ENCODE data around the gene FIBP.
A peak's percentile ranks its signal among the peaks of the same experiment; 100 is the strongest.

FIBP gene

GRCh38 chr11:65891219-65892136 is 3.2 kb upstream of the FIBP start:
- Histone ChIP-seq H3K4me2 (peak overlapping the region; percentile 95), H3K4me1 (ENCODE audit: low read depth, poor library complexity, severe bottlenecking) (peaks cover 40% of the 10 kb centered on the region), H3K4me3 (IDR thresholded peaks at IDR 0.05; ENCODE audit: insufficient read depth, low read depth, low read length) (no peak overlapping the region), H4K20me1 (ENCODE audit: insufficient read depth) (no peaks in the 10 kb centered on the region), H3K36me3 (ENCODE audit: insufficient read depth) (no peaks in the 10 kb centered on the region), H3K27me3 (ENCODE audit: insufficient read depth, low read depth) (no peaks in the 10 kb centered on the region), H3K27ac (peak overlapping the region; percentile 86), H2AFZ (ENCODE audit: low read depth) (no peak overlapping the region), H3K9ac (peak overlapping the region; percentile 95), H3K79me2 (ENCODE audit: insufficient read depth, low read depth) (peaks cover 25% of the 10 kb centered on the region)
- TF ChIP-seq CTCF (conservative IDR thresholded peaks at IDR 0.05; ENCODE audit: low read depth, low read length) = no peak

GRCh38 chr11:65890324-65891218 is 2.3 kb upstream of the FIBP start, which contains the start of gene CCDC85B:
Gene CCDC85B, plus strand, starts transcription at chr11:65890673. Its CDS starts 111 bp downstream, at chr11:65890784.
- H3K4me1 ChIP-seq (ENCODE audit: low read depth, poor library complexity, severe bottlenecking) = peaks cover 40% of the 10 kb centered on the region
- peak within 1 kb of the TSS; percentile 95 for H3K9ac ChIP-seq
- H3K36me3 ChIP-seq (ENCODE audit: insufficient read depth) = no peaks in the 10 kb centered on the region
- peak within 1 kb of the TSS; percentile 98 for H3K4me2 ChIP-seq
- no peak; the same call in 1 of the 2 replicates for TF ChIP-seq CTCF (conservative IDR thresholded peaks at IDR 0.05; ENCODE audit: low read depth, low read length)
- no peaks in the 10 kb centered on the region for H4K20me1 ChIP-seq (ENCODE audit: insufficient read depth)
- H3K4me3 ChIP-seq (IDR thresholded peaks at IDR 0.05; ENCODE audit: insufficient read depth, low read depth, low read length) = no peak within 1 kb of the TSS
- peaks cover 25% of the 10 kb centered on the region for H3K79me2 ChIP-seq (ENCODE audit: insufficient read depth, low read depth)
- peak within 1 kb of the TSS; percentile 89 for H2AFZ ChIP-seq (ENCODE audit: low read depth)
- H3K27ac ChIP-seq = peak within 1 kb of the TSS; percentile 86
- no peaks in the 10 kb centered on the region for H3K27me3 ChIP-seq (ENCODE audit: insufficient read depth, low read depth)

GRCh38 chr11:65887723-65888162 is 528 bp downstream of the FIBP start:
- no peaks in the 10 kb centered on the region for H3K27me3 ChIP-seq (ENCODE audit: insufficient read depth, low read depth)
- TF ChIP-seq CTCF (conservative IDR thresholded peaks at IDR 0.05; ENCODE audit: low read depth, low read length) = no peak
- peak overlapping the region; percentile 32 for H3K9ac ChIP-seq
- no peaks in the 10 kb centered on the region for H3K36me3 ChIP-seq (ENCODE audit: insufficient read depth)
- H3K79me2 ChIP-seq (ENCODE audit: insufficient read depth, low read depth) = peaks cover 25% of the 10 kb centered on the region
- H3K4me3 ChIP-seq (IDR thresholded peaks at IDR 0.05; ENCODE audit: insufficient read depth, low read depth, low read length) = no peak overlapping the region
- peak overlapping the region; percentile 98 for H3K4me2 ChIP-seq
- H3K27ac ChIP-seq = peak overlapping the region; percentile 39; the same call in 1 of the 2 replicates
- no peaks in the 10 kb centered on the region for H4K20me1 ChIP-seq (ENCODE audit: insufficient read depth)
- peaks cover 48% of the 10 kb centered on the region for H3K4me1 ChIP-seq (ENCODE audit: low read depth, poor library complexity, severe bottlenecking)
- H2AFZ ChIP-seq (ENCODE audit: low read depth) = peak overlapping the region; percentile 89

All from KMS-11 (cell line).